ENCODE data around the gene PDPN. TPM values are rescaled to one million over a fixed set of nuclear protein-coding genes. Genes with fewer than 3 reads are reported as not detected.

The PDPN gene
- total RNA-seq, 1 experiment from 2014 or later = not detected

DNA sequence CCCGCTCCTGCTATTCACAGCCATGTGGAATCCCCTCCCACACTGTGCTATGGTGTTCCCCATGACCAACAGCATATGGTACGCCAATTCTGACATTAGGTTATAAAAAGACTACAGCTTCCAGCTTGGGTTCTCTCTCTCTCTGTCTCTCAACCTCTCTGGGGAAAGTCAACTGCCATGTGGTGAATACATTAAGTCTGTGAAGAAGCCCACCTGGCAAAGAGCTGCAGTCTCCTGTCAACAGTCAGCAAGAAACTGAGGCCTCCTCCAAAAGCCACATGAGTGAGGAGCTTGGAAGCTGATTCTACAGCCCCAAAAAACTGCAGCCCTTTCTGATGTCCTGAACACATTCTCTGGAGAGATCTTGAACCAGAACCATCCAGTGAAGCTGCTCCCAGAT is 44.8 kb upstream of the PDPN start:
- no peaks in the 10 kb centered on the region for H3K9me3 ChIP-seq (ENCODE audit: control insufficient read depth in 1 of 2, insufficient read depth in 1 of 2, low read depth in 1 of 2, low read length in 2 of 2)
- no peak for ATAC-seq
- H3K9ac ChIP-seq (ENCODE audit: low read length) = no peak overlapping the region
- H3K4me1 ChIP-seq (ENCODE audit: control insufficient read depth in 1 of 2, insufficient read depth in 2 of 2, low read length in 2 of 2) = peaks cover 0 to 4% of the 10 kb centered on the region in 2 experiments; a peak in 2 of 4 replicates
- H3K36me3 ChIP-seq (ENCODE audit: control insufficient read depth in 1 of 2, insufficient read depth in 2 of 2, low read length in 2 of 2) = no peaks in the 10 kb centered on the region
- intact Hi-C loops (cut with micrococcal nuclease) = no loop called here
- H3K27ac ChIP-seq (ENCODE audit: low read depth, low read length) = no peak overlapping the region
- no TSS peak for BruUV-seq (replicated peaks)
- no peaks in the 10 kb centered on the region for H3K79me2 ChIP-seq (ENCODE audit: insufficient read depth, low read length)
- TF ChIP-seq EZH2phosphoT487 (IDR thresholded peaks at IDR 0.05; ENCODE audit: borderline replicate concordance) (no peak), CEBPB (IDR thresholded peaks at IDR 0.05; ENCODE audit: low read depth) (no peak), FOSL1 (IDR thresholded peaks at IDR 0.05; ENCODE audit: low read depth) (no peak), RAD21 (IDR thresholded peaks at IDR 0.05; ENCODE audit: low read depth) (no peak), YY1 (IDR thresholded peaks at IDR 0.05; ENCODE audit: extremely low read depth, insufficient replicate concordance, low read depth, low read length) (no peak), ZFX (IDR thresholded peaks at IDR 0.05) (no peak), POLR2A (IDR thresholded peaks at IDR 0.05; ENCODE audit: borderline replicate concordance, extremely low read depth, insufficient read depth, insufficient read length) (no peak)
- TF ChIP-seq, protein P1, sequence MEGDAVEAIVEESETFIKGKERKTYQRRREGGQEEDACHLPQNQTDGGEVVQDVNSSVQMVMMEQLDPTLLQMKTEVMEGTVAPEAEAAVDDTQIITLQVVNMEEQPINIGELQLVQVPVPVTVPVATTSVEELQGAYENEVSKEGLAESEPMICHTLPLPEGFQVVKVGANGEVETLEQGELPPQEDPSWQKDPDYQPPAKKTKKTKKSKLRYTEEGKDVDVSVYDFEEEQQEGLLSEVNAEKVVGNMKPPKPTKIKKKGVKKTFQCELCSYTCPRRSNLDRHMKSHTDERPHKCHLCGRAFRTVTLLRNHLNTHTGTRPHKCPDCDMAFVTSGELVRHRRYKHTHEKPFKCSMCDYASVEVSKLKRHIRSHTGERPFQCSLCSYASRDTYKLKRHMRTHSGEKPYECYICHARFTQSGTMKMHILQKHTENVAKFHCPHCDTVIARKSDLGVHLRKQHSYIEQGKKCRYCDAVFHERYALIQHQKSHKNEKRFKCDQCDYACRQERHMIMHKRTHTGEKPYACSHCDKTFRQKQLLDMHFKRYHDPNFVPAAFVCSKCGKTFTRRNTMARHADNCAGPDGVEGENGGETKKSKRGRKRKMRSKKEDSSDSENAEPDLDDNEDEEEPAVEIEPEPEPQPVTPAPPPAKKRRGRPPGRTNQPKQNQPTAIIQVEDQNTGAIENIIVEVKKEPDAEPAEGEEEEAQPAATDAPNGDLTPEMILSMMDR (IDR thresholded peaks at IDR 0.05 in 2 of 3, conservative IDR thresholded peaks at IDR 0.05 in 1 of 3; ENCODE audit: borderline replicate concordance in 1 of 3, insufficient read depth in 1 of 3, low read depth in 2 of 3, low read length in 2 of 3) = no peak
- H4K20me1 ChIP-seq (ENCODE audit: insufficient read depth) = no peaks in the 10 kb centered on the region
- ChIA-PET CTCF (interaction anchor here (0.7 kb wide), 1 partner anchor 44 kb away, joined by 3 read pairs; no protein-coding TSS in a partner anchor), POLR2A (interaction anchor here (0.7 kb wide), 1 partner anchor 29 kb away, joined by 3 read pairs; no protein-coding TSS in a partner anchor), RAD21 (ENCODE audit: low non-redundant PET in 1 of 2, low total read pairs in 2 of 2, uncharacterized antibody in 2 of 2, unreplicated experiment in 2 of 2) (no interaction called here)
- H3K27me3 ChIP-seq (ENCODE audit: insufficient read depth, low read length) = no peaks in the 10 kb centered on the region
- H3K4me2 ChIP-seq (ENCODE audit: low read length) = no peak overlapping the region
- H3K4me3 ChIP-seq (replicated peaks in 1 of 2; ENCODE audit: low read depth in 1 of 2, low read length in 2 of 2) = no peak overlapping the region
- H3K9me2 ChIP-seq (ENCODE audit: insufficient read depth) = no peaks in the 10 kb centered on the region
- no peak overlapping the region for H2AFZ ChIP-seq (ENCODE audit: low read depth, low read length, poor library complexity, severe bottlenecking)
- DNase-seq (ENCODE audit: low read depth, low spot score) = no peak

DNA sequence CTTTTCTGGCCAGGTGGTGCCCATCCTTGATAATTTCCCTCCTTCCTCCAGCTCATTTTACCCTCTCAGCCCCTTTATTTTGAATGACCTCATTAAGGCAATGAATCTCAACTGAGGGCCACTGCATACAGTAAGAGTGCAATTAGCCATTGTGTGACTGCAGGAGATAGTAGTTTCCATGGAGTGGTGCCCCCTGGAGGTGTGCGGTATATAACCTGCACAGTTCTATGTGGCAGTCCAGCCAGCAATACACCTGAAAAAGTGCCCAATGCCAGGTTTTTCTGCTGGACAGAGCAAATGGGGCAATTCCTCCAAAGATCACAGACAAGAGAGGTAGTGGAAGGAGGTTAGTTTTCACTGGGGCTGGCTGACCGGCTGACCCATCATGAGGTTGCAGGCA is 43.9 kb upstream of the PDPN start:
- Histone ChIP-seq H2AFZ (ENCODE audit: low read depth, low read length, poor library complexity, severe bottlenecking) (no peak overlapping the region), H3K79me2 (ENCODE audit: insufficient read depth, low read length) (no peaks in the 10 kb centered on the region), H3K27ac (ENCODE audit: low read depth, low read length) (no peak overlapping the region), H3K9ac (ENCODE audit: low read length) (no peak overlapping the region), H3K4me3 (replicated peaks in 1 of 2; ENCODE audit: low read depth in 1 of 2, low read length in 2 of 2) (no peak overlapping the region), H3K27me3 (ENCODE audit: insufficient read depth, low read length) (no peaks in the 10 kb centered on the region), H3K9me3 (ENCODE audit: control insufficient read depth in 1 of 2, insufficient read depth in 1 of 2, low read depth in 1 of 2, low read length in 2 of 2) (no peaks in the 10 kb centered on the region), H4K20me1 (ENCODE audit: insufficient read depth) (no peaks in the 10 kb centered on the region), H3K4me2 (ENCODE audit: low read length) (no peak overlapping the region), H3K36me3 (ENCODE audit: control insufficient read depth in 1 of 2, insufficient read depth in 2 of 2, low read length in 2 of 2) (no peaks in the 10 kb centered on the region), H3K9me2 (ENCODE audit: insufficient read depth) (no peaks in the 10 kb centered on the region), H3K4me1 (ENCODE audit: control insufficient read depth in 1 of 2, insufficient read depth in 2 of 2, low read length in 2 of 2) (peaks cover 0 to 7% of the 10 kb centered on the region in 2 experiments; a peak in 2 of 4 replicates)
- no peak for DNase-seq (ENCODE audit: low read depth, low spot score)
- 0 out of 2 replicates have a peak, but pooled peaks have one; percentile 48 for ATAC-seq
- no TSS peak for BruUV-seq (replicated peaks)
- POLR2A ChIA-PET = interaction anchor here (0.7 kb wide), 1 partner anchor 30 kb away, joined by 3 read pairs; no protein-coding TSS in a partner anchor
- TF ChIP-seq, protein P1 (IDR thresholded peaks at IDR 0.05 in 2 of 3, conservative IDR thresholded peaks at IDR 0.05 in 1 of 3; ENCODE audit: borderline replicate concordance in 1 of 3, insufficient read depth in 1 of 3, low read depth in 2 of 3, low read length in 2 of 3) = peak; percentile 7 to 55 (median 35); a peak in 4 of 6 replicates
- TF ChIP-seq CBX3 (IDR thresholded peaks at IDR 0.05; ENCODE audit: low read depth) (peak; percentile 50; the same call in 1 of the 2 replicates), ZFX (IDR thresholded peaks at IDR 0.05) (no peak), ELF1 (IDR thresholded peaks at IDR 0.05; ENCODE audit: borderline replicate concordance, low read depth) (no peak)
- RAD21 ChIA-PET (ENCODE audit: low non-redundant PET in 1 of 2, low total read pairs in 2 of 2, uncharacterized antibody in 2 of 2, unreplicated experiment in 2 of 2) = no interaction called here
- CTCF ChIA-PET = interaction anchor here (0.8 kb wide), 1 partner anchor 23 kb away, joined by 3 read pairs; no protein-coding TSS in a partner anchor
- intact Hi-C loops (cut with micrococcal nuclease) = no loop called here

Measured in HCT116 (cell line).